Neutrophil (primary cell): ENCODE results near the gene PIK3R5.

Source experiments
- H3K27ac ChIP-seq: fragments of 200-600 bp; sonication (generic); 2 replicates; pipeline ENCODE4 v1.5.1; 2016; ENCODE audit warnings: mild to moderate bottlenecking, moderate library complexity
- H3K27me3 ChIP-seq: fragments of 200-600 bp; sonication (generic); 2 replicates; pipeline ENCODE4 v1.6.0; 2016; ENCODE audit warnings: mild to moderate bottlenecking
- H3K36me3 ChIP-seq: fragments of 200-600 bp; sonication (generic); 2 replicates; pipeline ENCODE4 v1.5.1; 2017
- H3K4me1 ChIP-seq, 2 experiments: fragments of 200-600 bp in 1 of 2; sonication (generic) in 1 of 2; 1 replicate in 1 of 2; 2 replicates in 1 of 2; pipeline versions ENCODE4 v1.5.1 to v1.6.1; 2013 to 2016; ENCODE audit warnings: low read depth in 1 of 2, low read length in 1 of 2, mild to moderate bottlenecking in 1 of 2, moderate library complexity in 1 of 2; ENCODE audit not compliant: control insufficient read depth in 1 of 2, insufficient read depth in 1 of 2
- H3K4me3 ChIP-seq, 2 experiments: fragments of 200-600 bp in 1 of 2; sonication (generic) in 1 of 2; 1 replicate in 1 of 2; 2 replicates in 1 of 2; pipeline ENCODE4 v1.5.1; 2013 to 2016; ENCODE audit warnings: low read depth in 1 of 2, low read length in 1 of 2, mild to moderate bottlenecking in 1 of 2, moderate library complexity in 1 of 2
- H3K9me3 ChIP-seq: fragments of 200-600 bp; sonication (generic); 2 replicates; pipeline ENCODE4 v1.5.1; 2016
- CTCF ChIP-seq: fragments of 200-600 bp; sonication (generic); IDR thresholded peaks from 2 replicates; pipeline ENCODE4 v1.5.1; 2016; ENCODE audit warnings: antibody characterized with exemption

The PIK3R5 gene

GRCh38 chr17:8967861-8968260, 2.4 kb upstream of the PIK3R5 start:
- Histone ChIP-seq H3K36me3 (peaks cover 8% of the 10 kb centered on the region), H3K27ac (peak overlapping the region; percentile 99), H3K9me3 (no peaks in the 10 kb centered on the region), H3K4me1 (peaks cover 74% of the 10 kb centered on the region in 2 experiments), H3K27me3 (no peaks in the 10 kb centered on the region), H3K4me3 (peak overlapping the region; percentile 86 to 97)
- no peak for TF ChIP-seq CTCF

DNA sequence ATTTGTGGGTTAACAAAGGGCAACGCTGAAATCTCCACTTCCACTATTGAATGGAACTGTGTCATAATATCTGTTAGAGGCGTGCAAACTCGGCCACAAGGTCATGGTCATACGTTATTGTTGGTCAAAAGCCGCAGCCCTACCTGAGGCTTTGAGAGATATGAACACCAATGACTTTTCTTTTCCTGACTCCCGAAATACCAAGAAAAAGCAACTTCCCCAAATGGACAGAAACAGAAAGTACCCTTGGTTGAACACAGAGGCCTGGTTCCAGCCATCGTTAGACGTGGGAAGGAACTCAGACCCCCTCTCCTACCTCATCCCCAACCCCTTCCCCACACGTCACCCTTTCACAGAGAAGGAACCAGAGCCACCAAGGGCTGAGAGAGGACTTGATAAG, 1.4 kb upstream of the PIK3R5 start:
- H3K9me3 ChIP-seq, result no peaks in the 10 kb centered on the region
- H3K27me3 ChIP-seq, result no peaks in the 10 kb centered on the region
- H3K4me1 ChIP-seq, result peaks cover 83% of the 10 kb centered on the region in 2 experiments
- TF ChIP-seq CTCF, result peak; percentile 35
- peak overlapping the region; percentile 99 for H3K27ac ChIP-seq
- peak overlapping the region; percentile 86 to 97 for H3K4me3 ChIP-seq
- H3K36me3 ChIP-seq, result peaks cover 10% of the 10 kb centered on the region

GRCh38 chr17:8964801-8965393, 610 bp downstream of the PIK3R5 start:
- no peaks in the 10 kb centered on the region for H3K27me3 ChIP-seq
- TF ChIP-seq CTCF, result no peak
- H3K27ac ChIP-seq, result peak overlapping the region; percentile 99
- H3K4me3 ChIP-seq, result peak overlapping the region; percentile 86 to 97
- H3K9me3 ChIP-seq, result no peaks in the 10 kb centered on the region
- H3K4me1 ChIP-seq, result peaks cover 85 to 87% of the 10 kb centered on the region in 2 experiments
- H3K36me3 ChIP-seq, result peaks cover 29% of the 10 kb centered on the region

DNA sequence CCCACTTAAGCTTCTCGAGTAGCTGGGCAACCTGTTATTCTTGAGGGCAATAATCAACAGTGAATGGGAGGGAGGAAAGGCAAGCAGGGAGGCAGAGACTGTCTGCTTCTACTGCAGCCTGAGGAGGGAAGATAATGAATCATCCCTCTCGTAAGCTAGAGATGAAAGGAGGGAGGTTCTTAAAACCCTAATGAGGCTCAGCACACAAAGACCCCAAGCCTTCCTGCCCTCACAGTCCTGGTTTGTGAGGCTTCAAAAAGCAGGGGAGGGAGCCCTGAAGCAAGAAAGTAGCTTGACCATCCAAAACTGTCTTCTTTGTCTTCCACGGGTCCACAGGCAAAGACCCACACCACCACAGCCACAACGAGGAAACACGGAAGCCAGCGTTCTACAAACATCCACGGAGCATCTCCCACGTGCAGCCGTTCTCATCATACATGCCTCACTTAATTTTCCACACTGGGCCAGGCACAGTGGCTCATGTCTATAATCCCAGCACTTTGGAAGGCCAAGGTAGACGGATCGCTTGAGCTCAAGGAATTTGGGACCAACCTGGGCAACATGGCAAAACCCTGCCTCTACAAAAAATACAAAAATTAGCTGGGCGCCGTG, 1.8 kb downstream of the PIK3R5 start:
- Histone ChIP-seq H3K27me3 (no peaks in the 10 kb centered on the region), H3K36me3 (peaks cover 40% of the 10 kb centered on the region), H3K27ac (peak overlapping the region; percentile 99), H3K4me1 (peaks cover 85% of the 10 kb centered on the region in 2 experiments), H3K4me3 (peak overlapping the region; percentile 86 to 97), H3K9me3 (no peaks in the 10 kb centered on the region)
- no peak for TF ChIP-seq CTCF

GRCh38 chr17:8963014-8963413, 2.5 kb downstream of the PIK3R5 start:
- no peak for TF ChIP-seq CTCF
- H3K4me3 ChIP-seq, result peak overlapping the region; percentile 86 to 97
- peaks cover 80 to 84% of the 10 kb centered on the region in 2 experiments for H3K4me1 ChIP-seq
- no peaks in the 10 kb centered on the region for H3K27me3 ChIP-seq
- no peaks in the 10 kb centered on the region for H3K9me3 ChIP-seq
- peak overlapping the region; percentile 99 for H3K27ac ChIP-seq
- H3K36me3 ChIP-seq, result peaks cover 44% of the 10 kb centered on the region
